ENCODE measurements around the gene DENND6A.
"Not testable (repeated sequence)": the region's sequence is repeated elsewhere in the genome, so short reads cannot be mapped to it uniquely, and the experiment has no call there.

Gene DENND6A

GRCh38 chr3:57627976-57628375 lies 64.9 kb downstream of the DENND6A start:
- DNase-seq (ENCODE audit: low read depth, low spot score): no peak
- no peak overlapping the region for H3K4me3 ChIP-seq (ENCODE audit: low read depth, low read length)
- TF ChIP-seq, protein P1, sequence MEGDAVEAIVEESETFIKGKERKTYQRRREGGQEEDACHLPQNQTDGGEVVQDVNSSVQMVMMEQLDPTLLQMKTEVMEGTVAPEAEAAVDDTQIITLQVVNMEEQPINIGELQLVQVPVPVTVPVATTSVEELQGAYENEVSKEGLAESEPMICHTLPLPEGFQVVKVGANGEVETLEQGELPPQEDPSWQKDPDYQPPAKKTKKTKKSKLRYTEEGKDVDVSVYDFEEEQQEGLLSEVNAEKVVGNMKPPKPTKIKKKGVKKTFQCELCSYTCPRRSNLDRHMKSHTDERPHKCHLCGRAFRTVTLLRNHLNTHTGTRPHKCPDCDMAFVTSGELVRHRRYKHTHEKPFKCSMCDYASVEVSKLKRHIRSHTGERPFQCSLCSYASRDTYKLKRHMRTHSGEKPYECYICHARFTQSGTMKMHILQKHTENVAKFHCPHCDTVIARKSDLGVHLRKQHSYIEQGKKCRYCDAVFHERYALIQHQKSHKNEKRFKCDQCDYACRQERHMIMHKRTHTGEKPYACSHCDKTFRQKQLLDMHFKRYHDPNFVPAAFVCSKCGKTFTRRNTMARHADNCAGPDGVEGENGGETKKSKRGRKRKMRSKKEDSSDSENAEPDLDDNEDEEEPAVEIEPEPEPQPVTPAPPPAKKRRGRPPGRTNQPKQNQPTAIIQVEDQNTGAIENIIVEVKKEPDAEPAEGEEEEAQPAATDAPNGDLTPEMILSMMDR (IDR thresholded peaks at IDR 0.05; ENCODE audit: low read depth, low read length): no peak
- in situ Hi-C loops (cut with HindIII; ENCODE audit: low sequenced_read_pairs): no loop called here

DNA sequence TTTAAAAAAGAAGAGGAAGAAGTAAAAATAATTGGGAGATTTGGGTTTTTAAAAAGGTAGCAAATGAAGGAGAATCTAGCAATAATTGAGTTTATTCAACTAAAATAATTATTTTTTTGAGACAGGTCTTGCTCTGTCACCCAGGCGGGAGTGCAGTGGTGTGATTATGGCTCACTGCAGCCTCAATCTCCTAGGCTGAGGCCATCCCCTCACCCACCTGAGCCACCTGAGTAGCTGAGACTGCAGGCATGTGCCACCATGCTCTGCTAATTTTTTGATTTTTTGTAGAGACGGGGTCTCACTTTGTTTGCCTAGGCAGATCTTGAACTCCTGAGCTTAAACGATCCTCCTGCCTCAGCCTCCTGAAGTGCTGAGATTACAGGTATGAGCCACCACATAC lies 68.1 kb downstream of the DENND6A start:
- H3K4me3 ChIP-seq (ENCODE audit: low read depth, low read length): no peak overlapping the region
- in situ Hi-C loops (cut with HindIII; ENCODE audit: low sequenced_read_pairs): no loop called here
- TF ChIP-seq, protein P1 (IDR thresholded peaks at IDR 0.05; ENCODE audit: low read depth, low read length): no peak
- no peak for DNase-seq (ENCODE audit: low read depth, low spot score)

- DNase-seq (ENCODE audit: low read depth, low spot score): no peak
- TF ChIP-seq, protein P1 (IDR thresholded peaks at IDR 0.05; ENCODE audit: low read depth, low read length): no peak
- in situ Hi-C loops (cut with HindIII; ENCODE audit: low sequenced_read_pairs): no loop called here
- no peak overlapping the region for H3K4me3 ChIP-seq (ENCODE audit: low read depth, low read length)
Observed at GRCh38 chr3:57622362-57622761, 70.5 kb downstream of the DENND6A start.

DNA sequence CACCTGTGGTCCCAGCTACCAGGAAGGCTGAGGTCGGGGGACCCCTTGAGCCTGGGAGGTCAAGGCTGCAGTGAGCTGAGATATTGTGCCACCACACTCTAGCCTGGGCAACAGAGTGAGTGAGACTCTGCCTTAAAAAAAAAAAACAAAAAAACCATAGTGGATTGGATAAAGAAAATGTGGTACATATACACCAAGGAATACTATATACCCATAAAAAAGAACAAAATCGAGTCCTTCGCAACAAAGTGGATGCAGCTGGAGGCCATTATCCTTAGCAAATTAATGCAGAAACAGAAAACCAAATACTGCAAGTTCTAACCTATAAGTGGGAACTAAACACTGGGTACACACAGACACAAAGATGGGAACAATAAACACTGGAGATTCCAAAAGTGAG lies 75.1 kb downstream of the DENND6A start:
- in situ Hi-C loops (cut with HindIII; ENCODE audit: low sequenced_read_pairs): no loop called here
- H3K4me3 ChIP-seq (ENCODE audit: low read depth, low read length): no peak overlapping the region
- TF ChIP-seq, protein P1 (IDR thresholded peaks at IDR 0.05; ENCODE audit: low read depth, low read length): no peak
- no peak for DNase-seq (ENCODE audit: low read depth, low spot score)

- DNase-seq (ENCODE audit: low read depth, low spot score): no peak
- H3K4me3 ChIP-seq (ENCODE audit: low read depth, low read length): no peak overlapping the region
- TF ChIP-seq, protein P1 (IDR thresholded peaks at IDR 0.05; ENCODE audit: low read depth, low read length): no peak
- in situ Hi-C loops (cut with HindIII; ENCODE audit: low sequenced_read_pairs): no loop called here
Observed at GRCh38 chr3:57616233-57616632, 76.6 kb downstream of the DENND6A start.

DNA sequence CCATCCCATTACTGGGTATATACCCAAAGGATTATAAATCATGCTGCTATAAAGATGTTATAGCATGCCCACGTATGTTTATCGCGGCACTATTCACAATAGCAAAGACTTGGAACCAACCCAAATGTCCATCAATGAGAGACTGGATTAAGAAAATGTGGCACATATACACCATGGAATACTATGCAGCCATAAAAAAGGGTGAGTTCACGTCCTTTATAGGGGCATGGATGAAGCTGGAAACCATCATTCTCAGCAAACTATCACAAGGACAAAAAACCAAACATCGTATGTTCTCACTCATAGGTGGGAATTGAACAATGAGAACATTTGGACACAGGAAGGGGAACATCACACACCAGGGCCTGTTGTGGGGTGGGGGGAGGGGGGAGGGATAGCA lies 81.0 kb downstream of the DENND6A start:
- DNase-seq (ENCODE audit: low read depth, low spot score); H3K4me3 ChIP-seq (ENCODE audit: low read depth, low read length); in situ Hi-C loops (cut with HindIII; ENCODE audit: low sequenced_read_pairs): not testable (repeated sequence)

GRCh38 chr3:57605683-57606082 lies 87.2 kb downstream of the DENND6A start:
- TF ChIP-seq, protein P1 (IDR thresholded peaks at IDR 0.05; ENCODE audit: low read depth, low read length): no peak
- DNase-seq (ENCODE audit: low read depth, low spot score): no peak
- no peak overlapping the region for H3K4me3 ChIP-seq (ENCODE audit: low read depth, low read length)
- in situ Hi-C loops (cut with HindIII; ENCODE audit: low sequenced_read_pairs): no loop called here
